HG02870 (cell line): ENCODE data around the gene KLHL15.
A peak's percentile ranks its signal among the peaks of the same experiment; 100 is the strongest.
"Not testable (repeated sequence)": the region's sequence is repeated elsewhere in the genome, so short reads cannot be mapped to it uniquely, and the experiment has no call there.

Experiments
- ATAC-seq: cut with Tn5 transposase; IDR thresholded peaks from one replicate; pipeline ENCODE4 v1.9.1; 2021; ENCODE audit warnings: mild to moderate bottlenecking, moderate library complexity; ENCODE audit not compliant: unreplicated experiment

KLHL15 gene

GRCh38 chrX:24019448-24019847 lies 7.5 kb downstream of the KLHL15 start:
- ATAC-seq: no peak

- no peak for ATAC-seq
Observed at GRCh38 chrX:24018809-24019208, 8.2 kb downstream of the KLHL15 start.

DNA sequence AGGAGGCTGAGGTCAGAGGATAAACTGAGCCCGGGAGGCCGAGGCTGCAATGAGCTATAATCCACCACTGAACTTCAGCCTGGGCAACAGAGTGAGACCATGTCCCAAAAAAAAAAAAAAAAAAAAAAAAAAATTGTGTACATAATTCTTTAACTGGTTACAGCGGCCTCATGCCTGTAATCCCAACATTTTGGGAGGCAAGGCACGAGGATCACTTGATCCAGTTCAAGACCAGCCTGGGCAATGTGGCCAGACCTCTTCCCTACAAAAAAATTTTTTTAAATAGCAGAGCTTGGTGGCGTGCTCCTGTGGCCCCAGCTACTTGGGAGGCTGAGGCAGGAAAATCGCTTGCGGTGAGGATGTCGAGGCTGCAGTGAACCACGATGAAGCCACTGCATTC lies 9.3 kb downstream of the KLHL15 start:
- ATAC-seq: no peak

- ATAC-seq: peak; percentile 71
Observed at GRCh38 chrX:24014388-24015018, 12.5 kb downstream of the KLHL15 start.

DNA sequence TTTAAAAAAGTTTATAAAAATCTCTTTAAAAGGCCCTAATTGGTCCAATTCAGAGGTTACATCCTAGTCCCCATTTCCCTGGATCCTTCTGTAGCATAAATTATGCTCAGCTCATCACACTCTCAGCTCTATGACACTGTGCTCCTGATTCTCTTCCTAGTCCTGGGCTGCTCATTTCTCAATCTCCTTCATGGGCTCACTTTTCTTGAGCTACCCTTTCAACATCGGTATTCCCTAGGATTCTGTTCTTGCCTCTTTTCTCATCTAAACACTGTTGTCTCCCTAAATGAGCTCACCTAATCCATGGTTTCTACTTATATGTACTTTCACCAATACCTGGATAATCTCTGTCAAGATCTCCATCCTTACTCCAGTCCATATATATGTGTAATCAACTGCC lies 14.7 kb downstream of the KLHL15 start:
- ATAC-seq: no peak

- ATAC-seq: no peak
Observed at GRCh38 chrX:24005867-24006266, 21.1 kb downstream of the KLHL15 start.

DNA sequence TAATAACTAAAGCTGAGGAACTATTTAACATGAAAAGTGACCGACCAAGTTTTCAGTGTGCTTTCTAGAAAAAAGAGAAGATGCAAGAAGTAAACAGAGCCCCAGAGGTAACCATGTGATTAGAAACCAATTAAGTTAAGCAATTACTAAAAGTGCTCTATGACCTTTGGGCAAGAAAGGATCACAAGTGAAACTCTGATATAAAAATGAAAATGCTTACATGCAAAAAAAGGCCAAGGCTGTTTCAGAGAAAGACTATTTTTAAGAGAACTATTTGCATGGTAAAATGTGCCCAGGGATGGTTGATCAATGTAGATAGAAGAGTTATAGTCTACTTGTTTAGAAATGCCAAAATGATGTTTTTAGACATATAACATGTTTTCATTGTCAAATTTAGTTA lies 22.0 kb downstream of the KLHL15 start:
- ATAC-seq: no peak

DNA sequence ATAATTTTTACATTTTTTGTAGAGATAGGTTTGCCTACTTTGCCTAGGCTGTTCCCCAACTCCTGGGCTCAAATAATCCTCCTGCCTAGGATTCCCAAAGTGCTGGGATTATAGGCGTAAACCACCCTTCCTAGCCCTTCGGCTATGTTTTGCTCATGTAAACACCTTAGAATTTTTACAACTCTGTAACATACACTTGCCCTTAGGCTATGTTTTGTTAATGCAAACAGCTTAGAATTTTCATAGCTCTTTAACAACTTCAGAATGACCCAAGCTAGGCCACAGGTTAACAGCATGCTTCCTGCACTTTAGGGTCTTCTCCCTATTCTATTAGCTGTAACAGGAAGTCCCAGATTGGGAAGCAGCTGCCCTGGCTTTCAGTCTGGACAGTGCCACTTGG lies 24.2 kb downstream of the KLHL15 start:
- no peak for ATAC-seq

DNA sequence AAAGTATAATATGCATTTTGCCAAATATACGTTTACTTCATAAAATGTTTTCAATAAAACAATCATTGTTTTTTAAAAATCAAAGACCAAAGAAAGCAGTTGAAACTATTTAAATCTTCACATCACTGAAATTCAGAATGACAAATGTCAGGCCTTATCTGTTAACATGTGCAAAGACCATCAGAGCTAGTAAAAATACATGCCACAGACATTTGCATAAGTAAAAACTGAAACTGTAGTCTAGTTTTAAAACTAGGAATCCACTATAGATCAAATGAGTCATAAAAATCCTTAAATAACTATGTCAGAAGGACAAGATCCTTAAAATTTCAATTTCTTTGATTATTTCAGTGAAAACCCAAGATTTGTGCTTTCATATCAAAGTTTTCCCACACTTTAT lies 24.8 kb downstream of the KLHL15 start:
- ATAC-seq: peak; percentile 76

- ATAC-seq: no peak
Observed at GRCh38 chrX:23999671-24000070, 27.3 kb downstream of the KLHL15 start.

GRCh38 chrX:23993012-23993633 lies 33.9 kb downstream of the KLHL15 start:
- ATAC-seq: no peak

DNA sequence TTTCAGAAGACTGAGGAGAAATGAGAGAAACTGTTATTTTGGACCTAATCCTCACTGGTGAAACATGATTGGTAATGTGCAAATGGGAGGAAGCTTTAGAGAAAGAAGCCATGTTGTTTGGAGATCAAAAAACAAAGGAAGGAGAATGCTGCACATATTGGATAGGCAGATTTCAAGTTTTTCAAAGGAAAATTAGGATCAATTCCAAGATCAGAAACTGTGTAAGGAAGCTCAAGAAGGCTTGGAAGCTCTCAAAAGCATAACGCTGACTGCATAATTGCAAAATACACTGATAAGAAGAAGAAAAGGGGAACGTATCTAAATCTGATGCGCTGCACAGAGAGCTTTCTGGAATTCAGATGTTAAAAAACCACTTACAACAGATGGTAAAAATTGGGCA lies 34.6 kb downstream of the KLHL15 start:
- no peak for ATAC-seq

GRCh38 chrX:23990455-23990854 lies 36.5 kb downstream of the KLHL15 start:
- no peak for ATAC-seq

DNA sequence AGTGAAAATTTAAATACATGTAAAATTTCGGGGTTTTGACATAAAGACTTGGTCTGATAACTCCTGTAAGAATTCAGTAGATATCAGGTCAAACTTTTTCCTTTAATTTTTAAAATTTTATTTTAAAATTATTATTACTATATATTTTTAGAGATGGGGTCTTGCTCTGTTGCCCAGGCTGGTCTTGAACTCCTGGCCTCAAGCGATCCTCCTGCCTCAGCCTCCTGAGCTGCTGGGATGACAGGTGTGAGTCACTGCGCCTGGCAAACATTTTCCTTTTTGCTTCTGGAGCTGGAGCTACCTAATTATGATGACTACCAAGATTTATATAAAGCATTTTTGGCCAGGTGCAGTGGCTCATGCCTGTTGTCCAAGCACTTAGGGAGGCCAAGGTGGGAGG lies 37.3 kb downstream of the KLHL15 start:
- ATAC-seq: no peak

- ATAC-seq: no peak
Observed at GRCh38 chrX:23982891-23983290, 44.1 kb downstream of the KLHL15 start.

DNA sequence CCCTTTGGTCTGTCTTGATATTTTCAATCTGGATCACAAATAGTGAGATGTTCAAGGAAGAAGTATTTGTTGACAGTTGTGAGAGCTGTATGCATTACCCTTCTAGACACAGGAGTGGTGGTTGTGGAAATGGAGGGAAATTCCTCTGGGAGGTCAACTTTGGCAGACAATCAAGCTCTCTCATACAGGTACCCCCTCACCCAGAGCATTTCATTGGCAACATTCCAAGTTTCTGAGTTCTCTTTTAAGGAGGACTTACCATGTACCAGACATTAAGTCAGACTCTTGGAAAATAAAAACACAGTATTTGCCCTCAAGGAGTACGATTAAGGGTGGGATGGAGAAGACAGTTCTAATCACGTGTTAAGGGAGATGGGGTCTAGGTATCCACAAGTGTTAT lies 45.3 kb downstream of the KLHL15 start:
- no peak for ATAC-seq

DNA sequence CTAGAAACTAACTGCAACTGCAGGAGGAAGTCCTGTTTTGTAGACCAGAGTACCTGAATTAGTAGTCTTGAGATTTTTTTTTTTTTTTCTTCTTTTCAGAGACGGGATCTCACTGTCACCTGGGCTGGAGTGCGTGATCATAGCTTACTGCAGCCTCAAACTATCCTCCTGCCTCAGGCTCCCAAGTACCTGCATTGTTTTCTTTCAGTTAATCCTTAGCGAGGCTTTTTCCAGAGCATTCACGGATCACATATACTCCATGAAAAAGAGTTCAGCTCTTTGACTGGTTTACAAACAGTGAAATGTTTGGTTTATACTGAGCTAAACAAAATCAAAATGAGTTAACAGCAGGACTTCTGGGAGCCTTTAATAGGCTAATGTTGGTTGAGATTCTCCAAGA lies 45.8 kb downstream of the KLHL15 start:
- ATAC-seq: no peak

GRCh38 chrX:23980011-23980441 lies 47.0 kb downstream of the KLHL15 start:
- no peak for ATAC-seq

DNA sequence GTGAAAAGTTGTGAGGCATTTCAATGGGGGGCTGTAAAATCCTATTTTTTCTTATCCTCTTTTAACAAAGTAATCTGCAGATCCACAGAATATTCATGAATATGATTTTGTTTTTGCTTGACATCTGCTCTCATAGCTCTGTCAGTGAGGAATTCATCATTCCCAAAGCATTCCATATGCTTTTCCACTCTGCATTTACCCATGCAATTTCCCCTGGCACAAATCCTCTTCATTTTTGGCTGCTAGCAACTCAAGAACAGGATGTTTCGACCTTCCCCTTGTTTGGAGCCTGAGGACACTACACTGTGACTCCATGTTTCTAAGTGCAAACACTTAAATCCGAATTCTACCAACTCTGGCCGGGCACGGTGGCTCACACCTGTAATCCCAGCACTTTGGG lies 48.5 kb downstream of the KLHL15 start:
- ATAC-seq: no peak

GRCh38 chrX:23965630-23966029 lies 61.4 kb downstream of the KLHL15 start:
- ATAC-seq: not testable (repeated sequence)

DNA sequence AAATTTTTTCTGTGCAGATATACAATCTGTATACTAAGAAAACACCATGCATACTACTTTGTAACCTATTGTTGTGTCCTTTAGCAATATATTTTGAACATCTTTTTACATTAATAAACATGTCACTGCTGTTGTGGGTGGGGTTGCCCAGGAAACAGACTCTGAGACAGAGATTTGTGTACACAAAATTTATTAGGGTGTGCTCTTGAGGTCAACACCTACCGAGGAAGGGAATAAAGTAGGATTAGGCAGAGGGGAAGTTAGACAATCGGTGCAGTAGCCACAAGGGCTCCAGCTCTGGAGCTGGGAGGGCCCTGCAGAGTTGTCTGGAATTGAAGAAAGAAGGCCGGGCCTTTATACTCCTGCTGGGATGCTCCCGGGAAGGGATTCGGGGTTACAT lies 62.8 kb downstream of the KLHL15 start:
- no peak for ATAC-seq

- no peak for ATAC-seq
Observed at GRCh38 chrX:23959781-23960180, 67.2 kb downstream of the KLHL15 start.

GRCh38 chrX:23954396-23954795 lies 72.6 kb downstream of the KLHL15 start:
- no peak for ATAC-seq
